Endothelial cell of umbilical vein (primary cell): ENCODE measurements around the gene LCAT. TPM values are rescaled to one million over a fixed set of nuclear protein-coding genes. Genes with fewer than 3 reads are reported as not detected.

Experiments used
- BruUV-seq: library from RNA; stranded (reverse); fragments of 400-500 nt; replicated peaks from 2 replicates; lab custom pipeline; 2021; lab: Mats Ljungman, UMichigan
- CTCF ChIA-PET: fragments of 300-600, 350-600 bp; sonication (Branson Sonifier 250); formaldehyde crosslinking; loops from one replicate; lab custom pipeline; 2021; ENCODE audit warnings: antibody characterized with exemption, inconsistent platforms; lab: Charles Lee
- POLR2A ChIA-PET: fragments of 300-600, 350-600 bp; sonication (Branson Sonifier 250); formaldehyde crosslinking; loops from one replicate; lab custom pipeline; 2021; ENCODE audit warnings: antibody characterized with exemption, inconsistent platforms; lab: Charles Lee
- DNase-seq: peaks from one replicate; pipeline ENCODE4 v3.0.0-alpha.2; 2011; ENCODE audit warnings: low read depth, low spot score
- FAIRE-seq: peaks from 2 replicates; lab custom pipeline; 2011; peaks lifted over from hg19 to GRCh38; lab: Jason Lieb, UNC
- H2AFZ ChIP-seq: 2 replicates; pipeline ENCODE4 v1.6.0; 2012; ENCODE audit warnings: low read depth, low read length, control low read depth, inconsistent platforms
- H3K27ac ChIP-seq: 2 replicates; pipeline ENCODE4 v1.5.1; 2011; ENCODE audit warnings: low read depth, mild to moderate bottlenecking, control low read depth, low read length, moderate library complexity; ENCODE audit not compliant: insufficient read depth
- H3K27me3 ChIP-seq, 2 experiments: 2 replicates each; pipeline versions ENCODE4 v1.6.0 to v1.6.1; 2011; ENCODE audit warnings: low read length in 2 of 2, mixed read lengths in 1 of 2; ENCODE audit not compliant: control insufficient read depth in 2 of 2, insufficient read depth in 2 of 2
- H3K36me3 ChIP-seq, 2 experiments: 2 replicates in 1 of 2; 3 replicates in 1 of 2; pipeline ENCODE4 v1.5.1; 2011; ENCODE audit warnings: low read length in 2 of 2, mild to moderate bottlenecking in 1 of 2, moderate library complexity in 1 of 2; ENCODE audit not compliant: control insufficient read depth in 2 of 2, insufficient read depth in 2 of 2; ENCODE audit errors: extremely low read depth in 1 of 2
- H3K4me1 ChIP-seq: 3 replicates; pipeline ENCODE4 v1.5.1; 2011; ENCODE audit warnings: mild to moderate bottlenecking, low read length; ENCODE audit not compliant: control insufficient read depth, insufficient read depth; ENCODE audit errors: extremely low read depth
- H3K4me2 ChIP-seq: 2 replicates; pipeline ENCODE4 v1.6.1; 2011; ENCODE audit warnings: low read length, control low read depth, mixed read lengths; ENCODE audit not compliant: insufficient read depth
- H3K4me3 ChIP-seq, 3 experiments: fragments of 200-600 bp in 1 of 3; sonication (generic), shearing (Covaris generic) in 1 of 3; replicated peaks in 1 of 3; 2 replicates each; pipeline ENCODE4 v1.5.1; 2011 to 2016; ENCODE audit warnings: control low read depth in 3 of 3, low read length in 3 of 3, mild to moderate bottlenecking in 2 of 3, inconsistent platforms in 1 of 3, low read depth in 1 of 3, moderate library complexity in 1 of 3; ENCODE audit not compliant: insufficient read depth in 1 of 3
- H3K79me2 ChIP-seq: 2 replicates; pipeline ENCODE4 v1.6.0; 2012; ENCODE audit warnings: low read length, inconsistent platforms; ENCODE audit not compliant: control insufficient read depth, insufficient read depth
- H3K9ac ChIP-seq: replicated peaks from 2 replicates; pipeline ENCODE3; 2011; ENCODE audit warnings: low read length, control low read depth; ENCODE audit not compliant: insufficient read depth; ENCODE audit errors: extremely low read depth
- H3K9me1 ChIP-seq: replicated peaks from 3 replicates; pipeline ENCODE4 v1.6.0; 2011; ENCODE audit warnings: mild to moderate bottlenecking, low read length; ENCODE audit not compliant: control insufficient read depth, insufficient read depth; ENCODE audit errors: extremely low read depth
- H3K9me3 ChIP-seq: replicated peaks from 2 replicates; pipeline ENCODE4 v1.5.1; 2012; ENCODE audit warnings: low read length, inconsistent platforms; ENCODE audit not compliant: control insufficient read depth, insufficient read depth
- H4K20me1 ChIP-seq: replicated peaks from 2 replicates; pipeline ENCODE3; 2011; ENCODE audit warnings: mild to moderate bottlenecking, low read length; ENCODE audit not compliant: control insufficient read depth, insufficient read depth; ENCODE audit errors: extremely low read depth
- CTCF ChIP-seq, 2 donors: IDR thresholded peaks; 1 replicate in 1 of 2; 2 replicates in 1 of 2; pipeline ENCODE4 v1.5.1; 2011; ENCODE audit warnings: low read length in 2 of 2, mild to moderate bottlenecking in 2 of 2, moderate library complexity in 2 of 2, control low read depth in 1 of 2, inconsistent platforms in 1 of 2, low read depth in 1 of 2; ENCODE audit not compliant: insufficient read depth in 1 of 2; ENCODE audit errors: extremely low read depth in 1 of 2
- EZH2 ChIP-seq: IDR thresholded peaks from 2 replicates; pipeline ENCODE4 v1.6.1; 2012; ENCODE audit warnings: borderline replicate concordance, low read depth, mild to moderate bottlenecking, moderate library complexity, low read length, inconsistent platforms; ENCODE audit not compliant: severe bottlenecking
- FOS ChIP-seq: IDR thresholded peaks from 2 replicates; pipeline ENCODE4 v1.6.1; 2011; ENCODE audit warnings: mild to moderate bottlenecking, low read length, moderate library complexity, borderline replicate concordance; ENCODE audit not compliant: insufficient read depth
- MAX ChIP-seq: IDR thresholded peaks from 2 replicates; pipeline ENCODE4 v1.6.1; 2011; ENCODE audit not compliant: insufficient read depth, insufficient read length
- POLR2A ChIP-seq: IDR thresholded peaks from 2 replicates; pipeline ENCODE4 v1.6.1; 2012; ENCODE audit warnings: low read depth, mild to moderate bottlenecking, control low read depth, low read length
- POLR2AphosphoS5 ChIP-seq: IDR thresholded peaks from 2 replicates; pipeline ENCODE4 v1.6.1; 2012; ENCODE audit warnings: low read depth, mild to moderate bottlenecking, control low read depth, low read length, moderate library complexity; ENCODE audit not compliant: insufficient read depth
- dilution Hi-C: fragments of 300-500 bp; cut with MboI; formaldehyde crosslinking; loops from one replicate; pipeline ENCODE4 v1.15.0; 2019; ENCODE audit warnings: low sequenced_read_pairs; ENCODE audit not compliant: extremely low pct_ligation_motif_present
- intact Hi-C: fragments of 100-400 bp; cut with micrococcal nuclease; formaldehyde crosslinking; loops from one replicate; pipeline ENCODE4 v1.10.0; 2022
- polyA plus RNA-seq, 4 experiments: library from polyadenylated mRNA; depleted of rRNA in 3 of 4; stranded (reverse) in 3 of 4; unstranded in 1 of 4; fragments of >200 nt; gene quantifications; 2 replicates each; pipeline versions ENCODE4 v1.2.1 to v1.2.3, GENCODE V29; 2011 to 2012; ENCODE audit warnings: missing spikeins in 1 of 4
- total RNA-seq: library from RNA; stranded (reverse); gene quantifications from 2 replicates; pipeline ENCODE4 v1.2.3, GENCODE V29; 2021

LCAT gene
- total and polyA plus RNA-seq, 2 donors (not counting 3 experiments of a cell fraction or from before 2014, with no cell fraction given): 22.6 to 46.1 TPM

GRCh38 chr16:67987460-67988160, 43.7 kb upstream of the LCAT start:
- no peak for TF ChIP-seq MAX
- no peak for TF ChIP-seq POLR2AphosphoS5
- TF ChIP-seq FOS: no peak
- TF ChIP-seq EZH2: no peak
- no peak for TF ChIP-seq POLR2A
- no peak for TF ChIP-seq CTCF (IDR thresholded peaks at IDR 0.05; ENCODE audit: extremely low read depth in 1 of 2, insufficient read depth in 1 of 2, low read depth in 1 of 2, low read length in 2 of 2)
- no peak overlapping the region for H3K4me2 ChIP-seq
- DNase-seq (peak; percentile 33), FAIRE-seq (peak; percentile 53)
- H3K9me1 ChIP-seq: no peaks in the 10 kb centered on the region
- no TSS peak for BruUV-seq
- peaks cover 17% of the 10 kb centered on the region for H3K4me1 ChIP-seq
- H4K20me1 ChIP-seq: no peaks in the 10 kb centered on the region
- no peaks in the 10 kb centered on the region for H3K27me3 ChIP-seq
- H3K79me2 ChIP-seq: no peaks in the 10 kb centered on the region
- dilution Hi-C loops (no loop called here), intact Hi-C loops (no loop called here)
- H3K4me3 ChIP-seq: no peak overlapping the region
- H3K9ac ChIP-seq: no peak overlapping the region
- no peaks in the 10 kb centered on the region for H3K9me3 ChIP-seq
- H2AFZ ChIP-seq: peak overlapping the region; percentile 82
- H3K36me3 ChIP-seq: no peaks in the 10 kb centered on the region
- no peak overlapping the region for H3K27ac ChIP-seq
- ChIA-PET CTCF (interaction anchor here (0.8 to 4.9 kb wide), 3 partner anchors 8 to 53 kb away, joined by 4 to 23 read pairs (median 4); no protein-coding TSS in a partner anchor), POLR2A (no interaction called here)
